Lung (tissue), 12 donors: ENCODE data around the gene TTC31. TPM values are rescaled to one million over a fixed set of nuclear protein-coding genes. Genes with fewer than 3 reads are reported as not detected.

Source experiments
- ATAC-seq: fragments of 200-7000 bp; cut with Tn5 transposase; one replicate; pipeline ENCODE4 v1.9.1; 2020; ENCODE audit warnings: moderate number of reproducible peaks; ENCODE audit not compliant: insufficient read depth, low FRiP score
- DNase-seq, 3 donors: peaks; one replicate each; pipeline ENCODE4 v3.0.0-alpha.2; 2013 to 2017
- H3K27ac ChIP-seq, 2 donors: one replicate each; pipeline ENCODE4 v1.5.1; 2013; ENCODE audit warnings: mild to moderate bottlenecking in 2 of 2, moderate library complexity in 2 of 2, control low read depth in 1 of 2, inconsistent platforms in 1 of 2, low read depth in 1 of 2, low read length in 1 of 2
- H3K27me3 ChIP-seq, 3 donors: one replicate each; pipeline ENCODE4 v1.5.1; 2013; ENCODE audit warnings: low read length in 2 of 3; ENCODE audit not compliant: control insufficient read depth in 3 of 3, insufficient read depth in 3 of 3
- H3K36me3 ChIP-seq, 4 donors: one replicate each; pipeline ENCODE4 v1.5.1; 2013; ENCODE audit warnings: low read length in 4 of 4, mild to moderate bottlenecking in 1 of 4, moderate library complexity in 1 of 4; ENCODE audit not compliant: control insufficient read depth in 4 of 4, insufficient read depth in 4 of 4
- H3K4me1 ChIP-seq, 5 donors: one replicate each; pipeline ENCODE4 v1.5.1; 2013; ENCODE audit warnings: low read length in 5 of 5, mild to moderate bottlenecking in 2 of 5, moderate library complexity in 1 of 5; ENCODE audit not compliant: control insufficient read depth in 5 of 5, insufficient read depth in 5 of 5
- H3K4me3 ChIP-seq: one replicate; pipeline ENCODE4 v1.5.1; 2013; ENCODE audit warnings: mild to moderate bottlenecking, control low read depth, moderate library complexity
- H3K9ac ChIP-seq, 2 donors: one replicate each; pipeline ENCODE4 v1.5.1; 2013; ENCODE audit warnings: low read length in 2 of 2, control low read depth in 1 of 2; ENCODE audit not compliant: insufficient read depth in 1 of 2
- H3K9me3 ChIP-seq, 4 donors: one replicate each; pipeline ENCODE4 v1.5.1; 2013; ENCODE audit warnings: low read length in 3 of 4, mild to moderate bottlenecking in 1 of 4, moderate library complexity in 1 of 4; ENCODE audit not compliant: control insufficient read depth in 4 of 4, insufficient read depth in 3 of 4
- WGBS, 2 donors: extraction: QIAGEN DNeasy Blood & Tissue Kit; methylation state at CpG; one replicate each; pipeline ENCODE4 v1.1.7; 2013; 5-methylcytosine and 5-hydroxymethylcytosine counted together
- polyA plus RNA-seq, 2 donors: library from polyadenylated mRNA; stranded (reverse); fragments of 200-250 nt; gene quantifications; one replicate each; pipeline ENCODE4 v1.2.1, GENCODE V29; 2013
- total RNA-seq, 2 donors: library from RNA; depleted of rRNA in 1 of 2; stranded (reverse); fragments of >200 nt in 1 of 2; gene quantifications; one replicate each; pipeline ENCODE4 v1.2.1, GENCODE V29; 2014 to 2021
- TF ChIP-seq, protein P1 (sequence below): IDR thresholded peaks from 2 replicates; pipeline ENCODE4 v1.5.1; 2012; ENCODE audit warnings: mild to moderate bottlenecking; ENCODE audit errors: control extremely low read depth, extremely low read depth
- donor health status: control.
- donor health status: control.
- donor health status: Bipolar disorder and iron deficiency.
- donor health status: healthy.
- donor health status: DM: yes; HTN: yes; CAD: no.

Gene TTC31
- total and polyA plus RNA-seq, 4 donors: 13.7 to 23.7 (median 20.0) TPM

DNA sequence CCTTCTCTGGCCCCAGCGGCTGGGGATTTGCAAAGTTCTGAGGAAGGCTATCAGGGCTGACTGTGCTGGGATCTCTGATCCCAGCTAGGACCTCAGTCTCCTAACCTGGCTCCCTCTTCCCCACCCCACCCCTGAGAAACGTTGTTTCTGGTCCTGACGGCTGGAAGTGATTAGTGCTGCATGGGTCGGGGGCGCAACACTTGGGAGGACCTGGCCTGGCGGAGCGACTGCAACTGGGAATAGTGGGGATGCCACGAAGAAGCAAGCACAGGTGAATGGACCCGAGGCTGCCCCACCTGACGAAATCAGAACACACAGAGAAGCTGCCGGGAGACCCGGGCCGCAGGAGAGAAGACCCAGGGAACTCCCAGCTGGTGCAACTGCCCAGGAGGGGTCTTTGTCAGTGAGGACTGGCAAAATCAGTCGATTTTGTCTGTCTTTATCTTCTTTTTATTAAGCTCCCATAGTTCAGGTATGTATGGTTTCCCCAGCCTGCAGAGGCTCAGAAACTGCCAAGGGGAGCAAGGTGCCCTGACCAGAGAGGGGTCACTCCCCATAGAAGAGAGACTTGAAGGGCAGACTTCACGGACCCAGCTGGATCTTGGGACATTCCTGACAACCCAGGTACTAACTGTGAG lies 17.2 kb downstream of the TTC31 start:
- 45 to 62% methylated on average over 15 of the region's 15 CpGs for whole genome bisulfite sequencing, 2 donors

DNA sequence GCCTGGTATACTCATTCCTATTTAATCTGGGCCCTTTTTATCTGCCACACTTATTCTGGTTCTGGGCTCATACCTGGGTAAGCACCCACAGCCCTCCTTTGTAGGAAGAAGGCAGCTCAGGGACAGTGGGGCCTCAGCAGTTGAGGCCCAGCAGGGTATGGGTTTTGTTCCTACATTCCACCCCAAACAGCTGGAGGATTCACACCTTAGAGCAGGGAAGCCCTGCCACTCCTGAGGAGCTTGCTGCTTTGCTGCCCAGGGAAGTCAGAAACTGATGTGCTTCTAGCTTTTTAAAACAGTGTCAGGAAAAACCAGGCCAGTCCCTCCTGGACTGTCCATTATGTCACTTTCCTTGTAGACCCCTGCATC lies 17.7 kb downstream of the TTC31 start:
- TF ChIP-seq, protein P1, sequence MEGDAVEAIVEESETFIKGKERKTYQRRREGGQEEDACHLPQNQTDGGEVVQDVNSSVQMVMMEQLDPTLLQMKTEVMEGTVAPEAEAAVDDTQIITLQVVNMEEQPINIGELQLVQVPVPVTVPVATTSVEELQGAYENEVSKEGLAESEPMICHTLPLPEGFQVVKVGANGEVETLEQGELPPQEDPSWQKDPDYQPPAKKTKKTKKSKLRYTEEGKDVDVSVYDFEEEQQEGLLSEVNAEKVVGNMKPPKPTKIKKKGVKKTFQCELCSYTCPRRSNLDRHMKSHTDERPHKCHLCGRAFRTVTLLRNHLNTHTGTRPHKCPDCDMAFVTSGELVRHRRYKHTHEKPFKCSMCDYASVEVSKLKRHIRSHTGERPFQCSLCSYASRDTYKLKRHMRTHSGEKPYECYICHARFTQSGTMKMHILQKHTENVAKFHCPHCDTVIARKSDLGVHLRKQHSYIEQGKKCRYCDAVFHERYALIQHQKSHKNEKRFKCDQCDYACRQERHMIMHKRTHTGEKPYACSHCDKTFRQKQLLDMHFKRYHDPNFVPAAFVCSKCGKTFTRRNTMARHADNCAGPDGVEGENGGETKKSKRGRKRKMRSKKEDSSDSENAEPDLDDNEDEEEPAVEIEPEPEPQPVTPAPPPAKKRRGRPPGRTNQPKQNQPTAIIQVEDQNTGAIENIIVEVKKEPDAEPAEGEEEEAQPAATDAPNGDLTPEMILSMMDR: no peak
- ATAC-seq (no peak), DNase-seq (no peak)
- Histone ChIP-seq H3K27ac (no peak overlapping the region), H3K4me1 (peaks cover 0 to 35% (median 14%) of the 10 kb centered on the region in 5 donors), H3K9me3 (peaks cover 0 to 2% (median 0%) of the 10 kb centered on the region in 4 donors), H3K4me3 (no peak overlapping the region), H3K36me3 (peaks cover 0 to 8% (median 4%) of the 10 kb centered on the region in 4 donors), H3K9ac (no peak overlapping the region), H3K27me3 (peaks cover 0 to 90% (median 74%) of the 10 kb centered on the region in 3 donors)

More for the DNA sequence above, 17.2 kb downstream of the TTC31 start:
- H3K36me3 ChIP-seq: peaks cover 0 to 3% (median 0%) of the 10 kb centered on the region in 4 donors
- no peak overlapping the region for H3K4me3 ChIP-seq
- no peak overlapping the region for H3K27ac ChIP-seq
- TF ChIP-seq, protein P1: no peak
- DNase-seq: no peak
- ATAC-seq: no peak
- H3K4me1 ChIP-seq: peaks cover 0 to 35% (median 14%) of the 10 kb centered on the region in 5 donors
- H3K27me3 ChIP-seq: peaks cover 0 to 86% (median 69%) of the 10 kb centered on the region in 3 donors
- peaks cover 0 to 2% (median 0%) of the 10 kb centered on the region in 4 donors for H3K9me3 ChIP-seq
- no peak overlapping the region for H3K9ac ChIP-seq

DNA sequence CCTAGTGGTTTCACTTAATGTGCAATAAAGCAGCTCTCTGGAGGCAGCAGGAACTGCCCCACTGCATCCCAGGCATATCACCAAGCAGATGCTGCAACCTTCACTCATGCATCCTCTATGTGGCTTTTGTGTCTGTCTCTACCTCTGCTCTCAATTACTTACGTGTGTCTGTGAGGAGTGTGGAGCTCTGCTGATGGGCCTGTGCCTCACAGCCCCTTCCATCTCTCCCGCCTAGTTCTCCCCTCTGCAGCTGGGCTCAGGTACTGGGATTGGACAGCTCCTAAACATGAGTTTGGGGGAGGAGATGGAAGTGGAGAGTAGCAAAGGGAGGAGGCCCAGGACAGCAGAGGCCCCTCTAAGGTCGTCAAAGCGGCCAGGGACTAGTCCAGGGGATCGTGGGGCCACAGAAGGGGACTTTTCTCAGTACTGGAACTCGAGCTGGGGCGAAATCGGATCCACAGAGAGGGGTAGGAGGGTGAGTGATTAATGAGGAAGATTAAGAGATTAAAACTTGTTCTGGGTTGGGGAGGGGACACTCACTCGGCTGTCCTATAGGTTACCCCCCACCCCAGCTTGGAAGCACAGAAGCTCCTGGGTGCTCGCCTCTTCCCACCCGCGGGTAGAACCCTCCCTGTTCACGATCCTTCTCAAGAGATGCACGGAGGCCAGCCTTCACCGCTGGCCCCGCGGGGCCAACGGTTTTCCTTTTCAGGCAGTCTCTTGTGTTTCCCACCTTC lies 18.6 kb downstream of the TTC31 start:
- H3K36me3 ChIP-seq: peaks cover 0 to 14% (median 7%) of the 10 kb centered on the region in 4 donors
- H3K27ac ChIP-seq: no peak overlapping the region
- H3K4me3 ChIP-seq: no peak overlapping the region
- DNase-seq (no peak), ATAC-seq (no peak)
- H3K9ac ChIP-seq: no peak overlapping the region
- H3K4me1 ChIP-seq: peaks cover 1 to 39% (median 14%) of the 10 kb centered on the region in 5 donors
- TF ChIP-seq, protein P1: no peak
- 76 to 83% methylated on average over 18 of the region's 18 CpGs for WGBS, 2 donors
- H3K27me3 ChIP-seq: peaks cover 0 to 84% (median 78%) of the 10 kb centered on the region in 3 donors
- peaks cover 0 to 2% (median 0%) of the 10 kb centered on the region in 4 donors for H3K9me3 ChIP-seq
